AML-193 (cell line): Measurements from ENCODE around the gene FYB1.
"Not testable (repeated sequence)": the region's sequence is repeated elsewhere in the genome, so short reads cannot be mapped to it uniquely, and the experiment has no call there.

Source experiments
- DNase-seq, 2 experiments: peaks; one replicate each; lab custom pipeline; 2025; lab: John Stamatoyannopoulos, UW

FYB1 gene

GRCh38 chr5:39186722-39187539, 32.4 kb downstream of the FYB1 start:
- DNase-seq: no peak

DNA sequence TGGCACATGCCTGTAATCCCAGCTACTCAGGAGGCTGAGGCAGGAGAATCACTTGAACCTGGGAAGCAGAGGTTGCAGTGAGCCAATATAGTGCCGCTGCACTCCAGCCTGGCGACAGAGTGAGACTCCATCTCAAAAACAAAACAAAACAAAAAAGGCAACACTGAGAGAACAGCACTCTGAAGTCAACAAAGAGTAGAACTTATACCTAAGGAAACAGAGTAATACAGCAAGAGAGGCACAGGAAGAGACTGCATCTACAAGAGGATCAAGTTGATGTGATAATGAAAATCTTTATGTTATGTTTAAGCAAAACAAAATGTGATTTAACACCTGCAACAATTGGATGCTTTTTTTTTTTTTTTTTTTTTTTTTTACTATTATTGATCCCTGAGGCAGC, 33.1 kb downstream of the FYB1 start:
- DNase-seq: no peak

- no peak for DNase-seq
These were observed 33.6 kb downstream of the FYB1 start for GRCh38 chr5:39185761-39186160.

GRCh38 chr5:39179561-39179960, 39.8 kb downstream of the FYB1 start:
- DNase-seq: not testable (repeated sequence)

GRCh38 chr5:39178861-39179260, 40.5 kb downstream of the FYB1 start:
- DNase-seq: no peak

- DNase-seq: peak; percentile 25 to 26
These were observed 41.2 kb downstream of the FYB1 start for GRCh38 chr5:39178171-39178570.

GRCh38 chr5:39177631-39177964, 41.8 kb downstream of the FYB1 start:
- DNase-seq: peak; percentile 85 to 90

- no peak for DNase-seq
These were observed 42.4 kb downstream of the FYB1 start for GRCh38 chr5:39176759-39177630.

- no peak for DNase-seq
These were observed 43.9 kb downstream of the FYB1 start for GRCh38 chr5:39175273-39175955.

DNA sequence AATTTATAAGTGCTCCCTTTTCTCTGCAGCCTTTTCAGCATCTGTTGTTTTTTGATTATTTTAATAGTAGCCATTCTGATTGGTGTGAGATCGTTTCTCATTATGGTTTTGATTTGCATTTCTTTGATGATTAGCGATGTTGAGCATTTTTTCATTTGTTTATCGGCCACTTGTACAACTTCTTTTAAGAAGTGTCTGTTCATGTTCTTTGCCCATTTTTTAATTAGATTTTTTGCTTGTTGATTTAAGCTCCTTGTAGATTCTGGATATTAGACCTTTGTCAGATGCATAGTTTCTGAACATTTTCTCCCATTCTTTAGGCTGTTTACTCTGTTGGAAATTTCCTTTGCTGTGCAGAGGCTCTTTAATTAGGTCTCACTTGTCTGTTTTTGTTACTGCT, 46.3 kb downstream of the FYB1 start:
- DNase-seq: no peak

DNA sequence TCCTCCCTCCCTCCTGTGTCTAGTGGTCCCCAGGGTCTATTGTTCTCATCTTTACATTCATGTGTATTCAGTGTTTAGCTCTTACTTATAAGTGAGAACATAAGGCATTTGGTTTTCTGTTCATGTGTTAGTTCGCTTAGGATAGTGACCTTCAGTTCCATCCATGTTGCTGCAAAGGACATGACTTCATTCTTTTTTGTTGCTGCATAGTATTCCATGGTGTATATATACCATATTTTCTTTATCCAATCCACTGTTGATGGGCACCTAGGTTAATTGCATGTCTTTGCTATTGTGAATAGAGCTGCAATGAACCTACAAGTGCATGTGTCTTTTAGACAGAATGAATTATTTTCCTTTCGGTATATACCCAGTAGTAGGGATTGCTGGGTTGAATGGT, 46.8 kb downstream of the FYB1 start:
- no peak for DNase-seq

- DNase-seq: no peak
These were observed 47.7 kb downstream of the FYB1 start for GRCh38 chr5:39171647-39172046.

DNA sequence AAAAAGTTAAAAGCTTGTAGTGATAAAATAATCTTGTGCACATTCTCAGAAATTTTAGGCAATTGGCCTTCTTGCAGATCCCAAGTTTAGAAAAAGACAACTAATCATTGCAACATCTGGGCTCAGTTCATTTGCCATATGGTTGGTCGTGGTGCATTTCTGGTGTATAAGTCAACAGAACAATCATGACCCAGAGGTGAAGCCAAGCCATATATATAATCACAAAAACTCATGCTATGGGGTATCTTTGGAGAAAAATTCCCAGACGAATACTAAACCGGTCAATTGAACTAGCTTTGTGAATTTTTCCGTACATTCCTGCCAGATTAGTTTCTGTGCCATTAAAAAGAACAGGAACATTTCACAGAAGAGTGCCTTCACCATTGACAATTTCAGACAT, 50.3 kb downstream of the FYB1 start:
- no peak for DNase-seq

DNA sequence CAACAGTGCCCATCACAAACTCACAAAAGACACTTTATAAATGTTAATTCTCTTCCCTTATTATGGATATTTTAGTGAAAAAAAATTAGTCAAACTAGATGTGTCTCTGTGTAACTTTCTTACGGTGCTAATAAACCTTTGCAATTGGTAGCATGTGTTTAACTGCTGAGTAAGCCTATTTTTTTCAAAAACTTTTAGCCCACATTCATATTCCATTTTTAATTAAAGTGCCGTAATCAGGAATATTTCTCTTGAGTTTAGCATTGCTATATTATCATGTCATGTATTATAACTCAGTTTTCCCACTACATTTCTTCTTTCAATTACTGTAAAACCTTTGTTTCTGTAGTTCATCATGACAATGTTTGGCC, 51.4 kb downstream of the FYB1 start:
- no peak for DNase-seq

DNA sequence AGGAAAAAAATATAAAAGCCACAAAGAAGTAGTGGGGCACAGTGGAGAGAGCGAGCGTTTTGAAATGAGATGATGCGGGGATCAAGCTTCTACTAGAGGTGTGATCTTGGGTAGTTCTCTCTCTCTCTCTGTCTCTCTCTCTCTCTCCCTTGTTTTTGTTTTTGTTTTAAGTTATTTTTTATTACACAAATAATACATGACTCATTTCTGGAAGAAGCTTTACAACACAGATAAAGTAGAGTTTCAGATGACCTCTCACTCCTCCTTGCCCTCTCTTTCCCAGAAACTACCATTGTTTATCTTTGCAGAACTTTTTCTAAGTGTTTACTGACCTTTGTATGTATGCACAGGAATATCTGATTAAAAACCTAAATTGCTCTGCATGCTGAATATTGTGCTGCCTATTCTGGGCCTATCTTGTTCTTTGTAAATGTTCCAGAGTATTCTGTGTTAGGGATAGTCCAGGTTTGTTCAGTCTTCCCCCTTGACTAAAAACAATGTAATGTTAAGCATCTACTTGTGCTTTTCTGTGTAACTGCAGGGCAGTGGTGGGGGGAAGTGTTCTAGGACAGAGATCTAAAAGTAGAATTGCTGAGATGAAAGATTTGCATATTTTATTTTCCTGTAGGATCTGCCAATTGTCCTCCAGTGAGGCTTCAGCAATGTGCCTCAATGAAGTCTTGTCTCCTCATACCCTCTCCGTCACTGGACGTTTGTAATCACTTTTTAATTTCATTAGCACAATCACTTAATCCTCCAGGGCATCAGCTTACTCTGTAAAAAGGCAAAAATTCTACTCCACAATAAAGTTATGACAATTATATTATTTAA, 52.0 kb downstream of the FYB1 start:
- no peak for DNase-seq

DNA sequence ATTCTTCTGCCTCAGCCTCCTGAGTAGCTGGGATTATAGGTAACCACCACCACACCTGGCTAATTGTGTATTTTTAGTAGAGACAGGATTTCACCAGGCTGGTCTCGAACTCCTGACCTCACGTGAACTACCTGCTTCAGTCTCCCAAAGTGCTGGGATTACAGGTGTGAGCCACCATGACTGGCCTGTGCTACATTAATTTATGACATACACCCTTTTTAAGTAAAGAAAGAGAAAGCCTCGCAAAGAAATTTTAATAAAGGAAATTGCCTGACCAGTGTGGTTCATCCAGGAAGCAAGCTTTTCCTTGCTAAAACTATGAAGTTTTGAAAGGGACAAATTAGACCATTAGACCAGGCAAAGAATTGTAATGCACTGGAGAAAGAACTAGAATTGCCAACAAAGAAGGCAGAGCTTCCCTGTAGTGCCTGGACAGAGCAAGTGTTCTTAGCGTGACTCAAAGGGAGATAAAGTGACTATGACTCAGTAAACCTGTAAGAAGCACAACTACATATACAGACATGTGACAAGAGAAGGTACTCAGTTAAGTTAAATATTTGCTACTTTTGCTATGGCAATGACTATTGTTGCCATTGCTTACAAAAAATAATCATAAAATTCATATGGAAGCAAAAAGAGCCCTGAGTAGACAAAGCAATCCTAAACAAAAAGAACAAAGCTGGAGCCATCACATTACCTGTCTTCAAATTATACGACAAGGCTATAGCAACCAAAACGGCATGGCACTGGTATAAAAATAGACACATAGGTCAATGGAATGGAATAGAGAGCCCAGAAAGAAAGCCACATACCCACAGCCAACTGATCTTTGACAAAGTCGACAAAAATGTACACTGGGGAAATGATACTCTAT, 54.6 kb downstream of the FYB1 start:
- DNase-seq: no peak

DNA sequence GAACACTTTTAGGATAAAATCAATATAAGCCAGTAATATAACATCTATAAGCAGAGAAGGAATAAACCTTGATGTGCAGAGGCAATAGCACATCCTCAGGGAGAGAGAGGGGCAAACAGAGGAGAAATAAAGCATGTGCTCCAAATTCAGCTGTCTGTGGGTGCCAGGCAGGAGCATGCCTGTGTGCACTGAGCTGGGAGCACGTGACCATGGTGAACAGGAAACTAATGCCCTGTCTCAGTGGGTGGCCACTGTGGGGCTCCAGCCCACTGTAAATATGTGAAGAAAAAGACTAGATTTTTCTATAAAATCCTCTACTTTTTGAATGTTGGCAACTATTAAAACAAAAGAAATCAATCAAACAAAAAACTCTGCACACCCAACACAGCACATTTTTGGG, 55.3 kb downstream of the FYB1 start:
- no peak for DNase-seq

- no peak for DNase-seq
These were observed 57.8 kb downstream of the FYB1 start for GRCh38 chr5:39161578-39161977.

GRCh38 chr5:39160576-39161213, 58.7 kb downstream of the FYB1 start:
- DNase-seq: no peak

GRCh38 chr5:39159811-39160490, 59.4 kb downstream of the FYB1 start:
- DNase-seq: no peak
